IMR-90 (cell line): ENCODE data around the gene NRIP3. TPM values are rescaled to one million over a fixed set of nuclear protein-coding genes. Genes with fewer than 3 reads are reported as not detected.

Experiments
- ATAC-seq: fragments of 200-7000 bp; cut with Tn5 transposase; 2 replicates; pipeline ENCODE4 v1.9.1; 2020; ENCODE audit warnings: low read depth, mild to moderate bottlenecking, moderate library complexity
- BruUV-seq: library from RNA; stranded (reverse); fragments of 400-500 nt; replicated peaks from 2 replicates; lab custom pipeline; 2021; lab: Mats Ljungman, UMichigan
- CTCF ChIA-PET: fragments of 300-600 bp; formaldehyde crosslinking; extraction: SDS; loops from one replicate; lab custom pipeline; 2021; ENCODE audit warnings: antibody characterized with exemption; lab: Yijun Ruan, JAX
- POLR2A ChIA-PET: fragments of 300-600 bp; sonication (Branson Sonifier 250); formaldehyde crosslinking; loops from one replicate; lab custom pipeline; 2022; ENCODE audit warnings: antibody characterized with exemption; ENCODE audit not compliant: unreplicated experiment; lab: Charles Lee
- DNase-seq: peaks from one replicate; pipeline ENCODE4 v3.0.0; 2013
- H2AFZ ChIP-seq: replicated peaks from 2 replicates; pipeline ENCODE3; 2013; ENCODE audit warnings: low read length, mild to moderate bottlenecking; ENCODE audit not compliant: poor library complexity
- H2AK5ac ChIP-seq: 2 replicates; pipeline ENCODE4 v1.6.1; 2013; ENCODE audit warnings: low read depth, low read length, inconsistent platforms
- H2AK9ac ChIP-seq: replicated peaks from 2 replicates; pipeline ENCODE3; 2013; ENCODE audit warnings: mild to moderate bottlenecking, low read depth, low read length, moderate library complexity; ENCODE audit not compliant: poor library complexity
- H2BK120ac ChIP-seq: 2 replicates; pipeline ENCODE4 v1.6.1; 2013; ENCODE audit warnings: low read depth, low read length, inconsistent platforms
- H2BK15ac ChIP-seq: 3 replicates; pipeline ENCODE4 v1.6.1; 2013; ENCODE audit warnings: low read depth, low read length, inconsistent platforms
- H2BK20ac ChIP-seq: 2 replicates; pipeline ENCODE4 v1.6.1; 2013; ENCODE audit warnings: low read depth, mild to moderate bottlenecking, inconsistent platforms, low read length, moderate library complexity
- H2BK5ac ChIP-seq: 2 replicates; pipeline ENCODE4 v1.6.1; 2013; ENCODE audit warnings: mild to moderate bottlenecking, low read depth, low read length, inconsistent platforms; ENCODE audit not compliant: poor library complexity, severe bottlenecking
- H3K14ac ChIP-seq: replicated peaks from 2 replicates; pipeline ENCODE4 v1.6.1; 2013; ENCODE audit warnings: low read depth, low read length, inconsistent platforms
- H3K18ac ChIP-seq: 2 replicates; pipeline ENCODE4 v1.6.1; 2013; ENCODE audit warnings: low read depth, low read length, control low read depth
- H3K23ac ChIP-seq: 2 replicates; pipeline ENCODE4 v1.6.1; 2013; ENCODE audit warnings: low read depth, low read length, inconsistent platforms
- H3K27ac ChIP-seq: 2 replicates; pipeline ENCODE4 v1.5.1; 2013; ENCODE audit warnings: mild to moderate bottlenecking, control low read depth, low read length; ENCODE audit not compliant: insufficient read depth
- H3K27me3 ChIP-seq: 2 replicates; pipeline ENCODE4 v1.6.1; 2013; ENCODE audit warnings: low read length; ENCODE audit not compliant: control insufficient read depth, insufficient read depth
- H3K36me3 ChIP-seq: 2 replicates; pipeline ENCODE4 v1.6.1; 2013; ENCODE audit warnings: low read length, mixed read lengths; ENCODE audit not compliant: control insufficient read depth, insufficient read depth
- H3K4ac ChIP-seq: 2 replicates; pipeline ENCODE4 v1.6.1; 2013; ENCODE audit warnings: low read depth, low read length, inconsistent platforms
- H3K4me1 ChIP-seq: 2 replicates; pipeline ENCODE4 v1.6.1; 2013; ENCODE audit warnings: low read length, mixed read lengths; ENCODE audit not compliant: control insufficient read depth, insufficient read depth
- H3K4me2 ChIP-seq: 2 replicates; pipeline ENCODE4 v1.6.1; 2013; ENCODE audit warnings: low read depth, mild to moderate bottlenecking, control low read depth, low read length, moderate library complexity
- H3K4me3 ChIP-seq: 2 replicates; pipeline ENCODE4 v1.5.1; 2013; ENCODE audit warnings: low read depth, mild to moderate bottlenecking, control low read depth, low read length, moderate library complexity; ENCODE audit not compliant: insufficient read depth
- H3K56ac ChIP-seq: 2 replicates; pipeline ENCODE4 v1.6.1; 2013; ENCODE audit warnings: low read length, inconsistent platforms; ENCODE audit not compliant: insufficient read depth; ENCODE audit errors: extremely low read depth
- H3K79me1 ChIP-seq, 2 experiments: 2 replicates each; pipeline ENCODE4 v1.6.1; 2013; ENCODE audit warnings: low read length in 2 of 2, inconsistent platforms in 1 of 2, low read depth in 1 of 2
- H3K9ac ChIP-seq: 2 replicates; pipeline ENCODE4 v1.6.1; 2013; ENCODE audit warnings: low read depth, low read length, control low read depth
- H3K9me1 ChIP-seq: 2 replicates; pipeline ENCODE4 v1.6.1; 2013; ENCODE audit warnings: low read length, inconsistent platforms; ENCODE audit not compliant: insufficient read depth
- H3K9me3 ChIP-seq: 2 replicates; pipeline ENCODE4 v1.6.1; 2013; ENCODE audit warnings: low read length; ENCODE audit not compliant: control insufficient read depth, insufficient read depth
- H4K20me1 ChIP-seq: 2 replicates; pipeline ENCODE4 v1.6.1; 2013; ENCODE audit warnings: low read length, inconsistent platforms; ENCODE audit not compliant: insufficient read depth
- H4K5ac ChIP-seq: 2 replicates; pipeline ENCODE4 v1.6.1; 2013; ENCODE audit warnings: mild to moderate bottlenecking, low read depth, low read length, control low read depth
- H4K8ac ChIP-seq, 2 experiments: 2 replicates each; pipeline ENCODE4 v1.6.1; 2013; ENCODE audit warnings: low read depth in 2 of 2, low read length in 2 of 2, control low read depth in 1 of 2, inconsistent platforms in 1 of 2
- H4K91ac ChIP-seq: 2 replicates; pipeline ENCODE4 v1.6.1; 2013; ENCODE audit warnings: low read depth, low read length, inconsistent platforms; ENCODE audit not compliant: insufficient read depth
- CEBPB ChIP-seq: IDR thresholded peaks from 2 replicates; pipeline ENCODE4 v1.6.1; 2012; ENCODE audit warnings: low read depth, low read length, improper control_type of control experiment
- CHD1 ChIP-seq: IDR thresholded peaks from 2 replicates; pipeline ENCODE4 v1.6.1; 2012; ENCODE audit warnings: low read depth, low read length, improper control_type of control experiment
- FOS ChIP-seq: fragments of 150-350 bp; IDR thresholded peaks from 2 replicates; pipeline ENCODE4 v1.6.1; 2016; ENCODE audit warnings: low read depth, low read length
- MAFK ChIP-seq: IDR thresholded peaks from 2 replicates; pipeline ENCODE4 v1.6.1; 2012; ENCODE audit warnings: low read depth, low read length, improper control_type of control experiment
- MXI1 ChIP-seq: IDR thresholded peaks from 2 replicates; pipeline ENCODE4 v1.6.1; 2012; ENCODE audit warnings: low read depth, mild to moderate bottlenecking, low read length, moderate library complexity, borderline replicate concordance
- RFX5 ChIP-seq: IDR thresholded peaks from 2 replicates; pipeline ENCODE4 v1.8.0; 2012; ENCODE audit warnings: low read depth, mild to moderate bottlenecking, low read length, moderate library complexity
- WGBS, 2 experiments: methylation state at CpG; one replicate each; pipeline versions ENCODE4 v1.1.5 to v1.1.7; 2013; ENCODE audit warnings: missing lambda C conversion rate in 2 of 2; ENCODE audit not compliant: insufficient read length in 1 of 2; ENCODE audit errors: extremely low coverage in 2 of 2; 5-methylcytosine and 5-hydroxymethylcytosine counted together
- dilution Hi-C: fragments of 300-500 bp; cut with HindIII; formaldehyde crosslinking; loops from one replicate; pipeline ENCODE4 v1.14.3; 2018; ENCODE audit warnings: low sequenced_read_pairs; ENCODE audit not compliant: unreplicated experiment
- in situ Hi-C: fragments of 300-500 bp; cut with MboI; formaldehyde crosslinking; loops from 3 replicates; pipeline ENCODE4 v1.14.3; 2019; ENCODE audit warnings: low sequenced_read_pairs, inconsistent platforms, mixed read lengths
- intact Hi-C: fragments of 100-400 bp; cut with micrococcal nuclease; formaldehyde crosslinking; loops from 2 replicates; pipeline ENCODE4 v1.10.0; 2022
- polyA plus RNA-seq, 3 experiments: library from polyadenylated mRNA; depleted of rRNA; stranded (reverse); fragments of >200 nt; gene quantifications; 2 replicates each; pipeline ENCODE4 v1.2.3, GENCODE V29; 2012; ENCODE audit warnings: low replicate concordance in 1 of 3
- total RNA-seq: library from RNA; depleted of rRNA; stranded (reverse); fragments of >200 nt; gene quantifications from 2 replicates; pipeline ENCODE4 v1.2.3, GENCODE V29; 2012

Gene NRIP3
- total and polyA plus RNA-seq, 2 of the 4 experiments (the other 2 are of a cell fraction) = 11.5 to 43.6 TPM

GRCh38 chr11:8947230-8947943 is 56.4 kb downstream of the NRIP3 start:
- Histone ChIP-seq H2BK15ac (0 out of 3 replicates have a peak overlapping the region, but pooled peaks have one; percentile 8), H3K18ac (peak overlapping the region; percentile 34; the same call in 1 of the 2 replicates), H3K9me1 (no peaks in the 10 kb centered on the region), H3K9me3 (no peaks in the 10 kb centered on the region), H3K23ac (no peak overlapping the region), H2AK9ac (no peak overlapping the region), H3K56ac (peak overlapping the region; percentile 37; the same call in 1 of the 2 replicates), H3K4ac (no peak overlapping the region; the same call in 1 of the 2 replicates), H3K27ac (no peak overlapping the region), H3K9ac (peak overlapping the region; percentile 4; the same call in 1 of the 2 replicates), H4K20me1 (no peaks in the 10 kb centered on the region), H3K4me3 (no peak overlapping the region), H2BK5ac (peak overlapping the region; percentile 40), H3K27me3 (no peaks in the 10 kb centered on the region), H2BK120ac (peak overlapping the region; percentile 5), H4K8ac (peak overlapping the region in 1 of 2 experiments; percentile 72; a peak in 2 of 4 replicates), H3K79me1 (peaks cover 0 to 4% of the 10 kb centered on the region in 2 experiments; a peak in 1 of 4 replicates), H3K14ac (peak overlapping the region; percentile 23), H2BK20ac (peak overlapping the region; percentile 1), H4K91ac (peak overlapping the region; percentile 12; the same call in 1 of the 2 replicates), H2AFZ (no peak overlapping the region), H3K4me2 (peak overlapping the region; percentile 46; the same call in 1 of the 2 replicates), H3K4me1 (peaks cover 2% of the 10 kb centered on the region), H3K36me3 (peaks cover 14% of the 10 kb centered on the region), H2AK5ac (no peak overlapping the region), H4K5ac (peak overlapping the region; percentile 0; the same call in 1 of the 2 replicates)
- ChIA-PET CTCF (interaction anchor here (1.2 kb wide), 1 partner anchor 14 kb away, joined by 3 read pairs; no protein-coding TSS in a partner anchor), POLR2A (interaction anchor here (0.6 kb wide), 1 partner anchor 219 kb away, joined by 4 read pairs; no protein-coding TSS in a partner anchor)
- dilution Hi-C loops (no loop called here), intact Hi-C loops (no loop called here), in situ Hi-C loops (no loop called here)
- TF ChIP-seq CEBPB (peak; percentile 82), MXI1 (no peak), MAFK (0 out of 2 replicates have a peak, but pooled peaks have one; percentile 1), RFX5 (no peak), FOS (peak; percentile 8; the same call in 1 of the 2 replicates), CHD1 (no peak)
- no CpG with 5 or more reads among the region's 4 CpGs for WGBS, 2 experiments
- DNase-seq (peak; percentile 68), ATAC-seq (peak; percentile 86)
- BruUV-seq = TSS peak; percentile 94
